ENCODE results near the gene OR56A3.

DNA sequence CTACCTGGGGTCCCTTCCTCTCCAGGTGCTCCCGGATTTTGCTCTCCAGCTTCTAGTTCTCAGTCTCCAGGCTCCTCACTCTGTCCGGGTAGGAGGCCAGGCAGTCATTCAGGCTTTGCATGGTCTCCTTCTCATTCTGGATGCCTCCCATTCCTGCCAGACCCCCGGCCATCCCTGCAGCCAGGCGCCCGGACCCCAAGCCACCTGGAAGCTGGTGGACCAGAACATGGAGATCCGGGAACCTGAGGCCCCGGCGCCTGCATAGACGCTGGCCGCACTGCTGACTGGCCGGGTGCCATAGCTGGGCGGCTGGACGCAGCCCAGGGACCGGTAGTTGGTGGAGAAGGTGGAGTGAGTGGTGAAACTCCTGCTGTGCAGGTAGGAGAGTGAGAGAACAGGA is 52.7 kb downstream of the OR56A3 start:
- TF ChIP-seq, protein P1, sequence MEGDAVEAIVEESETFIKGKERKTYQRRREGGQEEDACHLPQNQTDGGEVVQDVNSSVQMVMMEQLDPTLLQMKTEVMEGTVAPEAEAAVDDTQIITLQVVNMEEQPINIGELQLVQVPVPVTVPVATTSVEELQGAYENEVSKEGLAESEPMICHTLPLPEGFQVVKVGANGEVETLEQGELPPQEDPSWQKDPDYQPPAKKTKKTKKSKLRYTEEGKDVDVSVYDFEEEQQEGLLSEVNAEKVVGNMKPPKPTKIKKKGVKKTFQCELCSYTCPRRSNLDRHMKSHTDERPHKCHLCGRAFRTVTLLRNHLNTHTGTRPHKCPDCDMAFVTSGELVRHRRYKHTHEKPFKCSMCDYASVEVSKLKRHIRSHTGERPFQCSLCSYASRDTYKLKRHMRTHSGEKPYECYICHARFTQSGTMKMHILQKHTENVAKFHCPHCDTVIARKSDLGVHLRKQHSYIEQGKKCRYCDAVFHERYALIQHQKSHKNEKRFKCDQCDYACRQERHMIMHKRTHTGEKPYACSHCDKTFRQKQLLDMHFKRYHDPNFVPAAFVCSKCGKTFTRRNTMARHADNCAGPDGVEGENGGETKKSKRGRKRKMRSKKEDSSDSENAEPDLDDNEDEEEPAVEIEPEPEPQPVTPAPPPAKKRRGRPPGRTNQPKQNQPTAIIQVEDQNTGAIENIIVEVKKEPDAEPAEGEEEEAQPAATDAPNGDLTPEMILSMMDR (IDR thresholded peaks at IDR 0.05), result no peak
- no peak for TF ChIP-seq POLR2AphosphoS5 (IDR thresholded peaks at IDR 0.05)
